Body of pancreas (tissue), 4 donors: ENCODE measurements around the gene PGAM2. TPM values are rescaled to one million over a fixed set of nuclear protein-coding genes. Genes with fewer than 3 reads are reported as not detected.

Experiments used
- ATAC-seq: fragments of 150-250 bp; one replicate; pipeline ENCODE4 v1.9.1; 2016
- DNase-seq, 4 donors: peaks; one replicate each; pipeline ENCODE4 v3.0.0-alpha.2; 2019
- H3K27ac ChIP-seq, 4 donors: fragments of 200-600 bp; sonication (generic); 1 replicate in 3 of 4; 2 replicates in 1 of 4; pipeline versions ENCODE4 v1.5.1 to v1.6.1; 2016 to 2019; ENCODE audit warnings: mild to moderate bottlenecking in 1 of 4, mixed read lengths in 1 of 4, moderate library complexity in 1 of 4
- H3K27me3 ChIP-seq, 2 donors: fragments of 200-600 bp; sonication (generic); one replicate each; pipeline ENCODE4 v1.6.0; 2016; ENCODE audit warnings: mild to moderate bottlenecking in 1 of 2
- H3K36me3 ChIP-seq, 2 donors: fragments of 200-600 bp; sonication (generic); replicated peaks in 1 of 2; 2 replicates each; pipeline ENCODE4 v1.5.1; 2016; ENCODE audit warnings: low read depth in 2 of 2; ENCODE audit not compliant: insufficient read depth in 1 of 2
- H3K4me1 ChIP-seq: fragments of 200-600 bp; sonication (generic); one replicate; pipeline ENCODE4 v1.6.0; 2016
- H3K4me3 ChIP-seq, 2 donors: fragments of 200-600 bp; sonication (generic); 1 replicate in 1 of 2; 2 replicates in 1 of 2; pipeline ENCODE4 v1.5.1; 2016 to 2019
- H3K9me3 ChIP-seq, 3 donors: fragments of 200-600 bp; sonication (generic); 1 replicate in 2 of 3; 2 replicates in 1 of 3; pipeline ENCODE4 v1.5.1; 2016
- POLR2A ChIP-seq, 3 donors: fragments of 450-650 bp; IDR thresholded peaks; one replicate each; pipeline ENCODE4 v1.6.1; 2016; ENCODE audit warnings: antibody characterized with exemption in 3 of 3, mild to moderate bottlenecking in 2 of 3
- WGBS, 2 donors: methylation state at CpG; one replicate each; pipeline ENCODE4 v1.1.5; 2017; 5-methylcytosine and 5-hydroxymethylcytosine counted together
- intact Hi-C: fragments of 100-400 bp; cut with DNase I; formaldehyde crosslinking; loops from one replicate; pipeline ENCODE4 v1.15.1; 2023
- total RNA-seq, 2 donors: library from RNA; depleted of rRNA; stranded (reverse); fragments of >200 nt; gene quantifications; one replicate each; pipeline ENCODE4 v1.1.0, GENCODE V29; 2016
- TF ChIP-seq, protein P1 (sequence below), 7 experiments: fragments of 450-650 bp in 4 of 7; fragments of 200-600 bp in 3 of 7; sonication (generic) in 3 of 7; IDR thresholded peaks; one replicate each; pipeline ENCODE4 v1.5.1; 2016 to 2019; ENCODE audit warnings: antibody characterized with exemption in 7 of 7

Gene PGAM2
- total RNA-seq, 2 donors from 2014 or later: 1.6 TPM; not detected in 1

DNA sequence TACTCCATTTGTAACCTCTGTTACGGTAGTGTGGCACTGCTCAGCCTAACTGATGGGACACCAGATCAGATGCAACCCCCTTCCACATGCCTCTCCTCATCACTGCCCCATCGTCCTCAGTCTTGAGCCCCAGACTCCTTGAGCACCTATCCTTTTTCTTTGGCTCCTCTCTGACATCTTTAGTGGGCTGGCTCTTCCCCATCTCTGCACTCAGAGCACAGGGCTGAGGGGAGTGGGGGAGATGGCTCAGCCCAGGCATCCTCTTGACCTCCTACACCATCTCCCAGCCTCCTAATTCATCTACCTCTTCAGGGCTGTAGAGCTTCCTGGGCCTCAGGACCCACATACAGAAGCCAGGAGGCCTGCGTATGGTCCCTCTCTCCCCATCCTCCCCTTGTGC, 18.4 kb upstream of the PGAM2 start:
- H3K36me3 ChIP-seq: peaks cover 0 to 6% of the 10 kb centered on the region in 2 donors
- 91 to 94% methylated on average over 3 of the region's 3 CpGs for WGBS, 2 donors

DNA sequence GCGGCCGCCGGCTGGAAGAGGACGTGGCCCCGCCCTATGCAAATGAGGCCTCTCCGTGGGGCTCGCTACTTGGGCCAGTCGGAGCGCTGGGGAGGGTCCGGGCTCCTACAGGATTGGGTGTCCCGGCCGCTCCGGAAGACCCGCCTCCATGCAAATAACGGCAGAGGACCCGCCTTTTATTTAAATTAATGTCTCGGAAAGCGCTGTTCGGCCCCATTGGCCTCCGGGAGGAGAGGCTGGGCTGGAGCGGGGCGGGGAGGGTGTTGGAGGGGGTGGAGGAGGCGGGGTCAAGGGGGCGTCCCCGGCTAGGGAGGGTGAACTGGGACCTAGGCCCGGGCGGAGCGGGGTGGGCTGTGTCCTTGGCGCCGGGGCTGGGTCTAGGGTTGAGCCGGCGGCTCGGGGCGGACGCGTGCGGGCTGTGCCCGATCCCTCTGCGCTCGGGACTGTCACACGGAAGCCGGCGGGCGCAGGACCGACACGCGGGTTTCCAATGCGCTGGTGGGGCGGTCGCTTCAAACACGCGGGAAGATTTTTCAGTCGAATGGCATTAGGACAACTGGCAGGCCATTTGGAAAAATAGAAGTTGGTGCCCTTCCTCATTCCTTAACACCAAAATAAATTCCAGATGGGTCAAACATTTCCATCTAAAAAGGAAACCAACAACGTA, 17.3 kb upstream of the PGAM2 start:
- H3K4me1 ChIP-seq: peaks cover 20% of the 10 kb centered on the region
- peaks cover 0 to 17% of the 10 kb centered on the region in 2 donors for H3K36me3 ChIP-seq
- H3K27ac ChIP-seq: peak overlapping the region; percentile 76 to 95 (median 90)
- H3K9me3 ChIP-seq: no peaks in the 10 kb centered on the region
- DNase-seq: peak; percentile 98 to 100 (median 99)
- TF ChIP-seq, protein P1, sequence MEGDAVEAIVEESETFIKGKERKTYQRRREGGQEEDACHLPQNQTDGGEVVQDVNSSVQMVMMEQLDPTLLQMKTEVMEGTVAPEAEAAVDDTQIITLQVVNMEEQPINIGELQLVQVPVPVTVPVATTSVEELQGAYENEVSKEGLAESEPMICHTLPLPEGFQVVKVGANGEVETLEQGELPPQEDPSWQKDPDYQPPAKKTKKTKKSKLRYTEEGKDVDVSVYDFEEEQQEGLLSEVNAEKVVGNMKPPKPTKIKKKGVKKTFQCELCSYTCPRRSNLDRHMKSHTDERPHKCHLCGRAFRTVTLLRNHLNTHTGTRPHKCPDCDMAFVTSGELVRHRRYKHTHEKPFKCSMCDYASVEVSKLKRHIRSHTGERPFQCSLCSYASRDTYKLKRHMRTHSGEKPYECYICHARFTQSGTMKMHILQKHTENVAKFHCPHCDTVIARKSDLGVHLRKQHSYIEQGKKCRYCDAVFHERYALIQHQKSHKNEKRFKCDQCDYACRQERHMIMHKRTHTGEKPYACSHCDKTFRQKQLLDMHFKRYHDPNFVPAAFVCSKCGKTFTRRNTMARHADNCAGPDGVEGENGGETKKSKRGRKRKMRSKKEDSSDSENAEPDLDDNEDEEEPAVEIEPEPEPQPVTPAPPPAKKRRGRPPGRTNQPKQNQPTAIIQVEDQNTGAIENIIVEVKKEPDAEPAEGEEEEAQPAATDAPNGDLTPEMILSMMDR (IDR thresholded peaks at IDR 0.05): no peak
- peak; percentile 27 to 72 (median 72) for TF ChIP-seq POLR2A (IDR thresholded peaks at IDR 0.05)
- ATAC-seq: peak; percentile 96
- WGBS, 2 donors: 0 to 1% methylated on average over 11 to 50 of the region's 54 CpGs
- intact Hi-C loops: no loop called here
- H3K27me3 ChIP-seq: no peaks in the 10 kb centered on the region
- peak overlapping the region; percentile 14 to 36 for H3K4me3 ChIP-seq

More for the DNA sequence above, 18.4 kb upstream of the PGAM2 start:
- Histone ChIP-seq H3K4me3 (no peak overlapping the region), H3K9me3 (no peaks in the 10 kb centered on the region), H3K27me3 (no peaks in the 10 kb centered on the region), H3K27ac (no peak overlapping the region), H3K4me1 (peaks cover 20% of the 10 kb centered on the region)
- TF ChIP-seq POLR2A (IDR thresholded peaks at IDR 0.05): no peak
- TF ChIP-seq, protein P1 (IDR thresholded peaks at IDR 0.05): no peak
- no peak for DNase-seq
- intact Hi-C loops: no loop called here
- ATAC-seq: no peak

DNA sequence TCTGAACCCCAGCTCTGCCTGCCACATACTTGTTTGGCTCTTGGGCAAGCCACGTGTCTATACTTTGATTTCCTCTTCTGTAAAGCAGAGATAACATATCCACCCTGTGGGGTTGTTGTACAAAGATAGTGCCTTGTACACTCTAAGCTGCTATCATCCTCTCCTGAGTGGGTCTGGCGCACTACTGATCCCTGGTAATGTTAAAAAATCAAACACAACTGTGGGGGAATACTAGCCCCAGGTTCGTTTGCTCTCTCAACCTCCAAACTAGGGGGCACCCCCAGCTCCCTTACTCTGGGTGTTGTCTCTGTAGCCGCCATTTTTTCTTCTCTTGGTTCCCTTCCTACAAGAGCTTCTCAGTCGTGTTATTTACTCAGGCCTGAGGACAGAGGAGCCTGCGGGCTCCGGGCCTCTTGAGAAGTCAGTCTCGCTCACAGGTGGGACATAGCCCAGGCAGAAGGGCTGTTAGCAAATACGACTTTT, 15.9 kb upstream of the PGAM2 start:
- no peak for ATAC-seq
- peaks cover 26% of the 10 kb centered on the region for H3K4me1 ChIP-seq
- WGBS, 2 donors: 44% methylated on average over 9 of the region's 9 CpGs
- H3K36me3 ChIP-seq: peaks cover 0 to 19% of the 10 kb centered on the region in 2 donors
- peak overlapping the region in 2 of 4 donors; percentile 71 to 93 for H3K27ac ChIP-seq
- no peaks in the 10 kb centered on the region for H3K9me3 ChIP-seq
- no peak for DNase-seq
- no peaks in the 10 kb centered on the region for H3K27me3 ChIP-seq
- TF ChIP-seq, protein P1 (IDR thresholded peaks at IDR 0.05): no peak
- TF ChIP-seq POLR2A (IDR thresholded peaks at IDR 0.05): no peak
- intact Hi-C loops: no loop called here
- H3K4me3 ChIP-seq: no peak overlapping the region

DNA sequence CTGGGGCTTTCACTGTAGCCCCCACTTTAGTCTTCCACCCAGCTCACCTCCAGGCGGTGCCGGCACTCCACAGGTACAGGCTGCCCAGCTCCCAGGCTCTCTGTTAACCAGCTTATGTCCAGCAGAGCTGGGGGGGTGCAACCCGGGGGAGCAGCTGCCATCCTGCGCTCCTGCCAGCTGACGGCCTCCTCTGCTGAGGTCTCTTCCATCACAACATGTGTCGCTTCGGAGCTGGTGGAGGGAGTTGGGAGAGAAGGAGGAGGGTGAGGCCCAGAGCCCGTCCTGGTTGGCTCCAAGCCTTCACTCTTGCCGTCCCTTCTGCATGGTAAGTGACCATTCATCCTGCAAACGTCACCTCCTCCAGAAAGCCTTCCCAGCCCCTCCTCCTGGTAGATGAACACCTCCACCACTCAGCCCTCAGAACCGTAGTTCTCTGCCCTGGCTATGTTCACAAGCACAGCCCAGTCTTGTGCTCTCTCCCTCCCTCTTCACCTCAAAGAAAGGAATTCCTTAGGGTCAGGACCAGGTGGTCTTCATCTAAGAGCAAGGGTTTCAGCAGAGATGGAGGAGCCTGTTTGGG, 15.4 kb upstream of the PGAM2 start:
- intact Hi-C loops: no loop called here
- TF ChIP-seq POLR2A (IDR thresholded peaks at IDR 0.05): no peak
- TF ChIP-seq, protein P1 (IDR thresholded peaks at IDR 0.05): no peak
- no peak for ATAC-seq
- Histone ChIP-seq H3K36me3 (peaks cover 0 to 19% of the 10 kb centered on the region in 2 donors), H3K27ac (peak overlapping the region in 2 of 4 donors; percentile 71 to 93), H3K27me3 (no peaks in the 10 kb centered on the region), H3K4me1 (peaks cover 32% of the 10 kb centered on the region), H3K9me3 (no peaks in the 10 kb centered on the region), H3K4me3 (no peak overlapping the region)
- no peak for DNase-seq
- WGBS, 2 donors: 74 to 80% methylated on average over 11 of the region's 11 CpGs
